ENCODE data around the gene NPAS3.

Gene NPAS3

GRCh38 chr14:33679461-33680225 is 741.0 kb downstream of the NPAS3 start:
- no peak for DNase-seq (ENCODE audit: low spot score)

- DNase-seq (ENCODE audit: low spot score): no peak
Observed at GRCh38 chr14:33680873-33681272, 742.2 kb downstream of the NPAS3 start.

GRCh38 chr14:33682760-33683159 is 744.1 kb downstream of the NPAS3 start:
- no peak for DNase-seq (ENCODE audit: low spot score)

GRCh38 chr14:33685026-33685425 is 746.3 kb downstream of the NPAS3 start:
- no peak for DNase-seq (ENCODE audit: low spot score)

- no peak for DNase-seq (ENCODE audit: low spot score)
Observed at GRCh38 chr14:33685698-33686097, 747.0 kb downstream of the NPAS3 start.

GRCh38 chr14:33686218-33686617 is 747.5 kb downstream of the NPAS3 start:
- DNase-seq (ENCODE audit: low spot score): no peak

GRCh38 chr14:33686856-33687255 is 748.2 kb downstream of the NPAS3 start:
- DNase-seq (ENCODE audit: low spot score): no peak

GRCh38 chr14:33689680-33690079 is 751.0 kb downstream of the NPAS3 start:
- DNase-seq (ENCODE audit: low spot score): no peak

- DNase-seq (ENCODE audit: low spot score): no peak
Observed at GRCh38 chr14:33691907-33692306, 753.2 kb downstream of the NPAS3 start.

GRCh38 chr14:33692762-33693161 is 754.1 kb downstream of the NPAS3 start:
- DNase-seq (ENCODE audit: low spot score): no peak

- no peak for DNase-seq (ENCODE audit: low spot score)
Observed at GRCh38 chr14:33693237-33693636, 754.6 kb downstream of the NPAS3 start.

GRCh38 chr14:33696165-33696564 is 757.5 kb downstream of the NPAS3 start:
- DNase-seq (ENCODE audit: low spot score): no peak

- DNase-seq (ENCODE audit: low spot score): no peak
Observed at GRCh38 chr14:33699300-33699983, 760.8 kb downstream of the NPAS3 start.

- DNase-seq (ENCODE audit: low spot score): no peak
Observed at GRCh38 chr14:33700052-33700451, 761.4 kb downstream of the NPAS3 start.

- DNase-seq (ENCODE audit: low spot score): no peak
Observed at GRCh38 chr14:33702293-33702692, 763.6 kb downstream of the NPAS3 start.

GRCh38 chr14:33704481-33704880 is 765.8 kb downstream of the NPAS3 start:
- no peak for DNase-seq (ENCODE audit: low spot score)

- DNase-seq (ENCODE audit: low spot score): no peak
Observed at GRCh38 chr14:33705490-33705889, 766.8 kb downstream of the NPAS3 start.

GRCh38 chr14:33707716-33708115 is 769.0 kb downstream of the NPAS3 start:
- DNase-seq (ENCODE audit: low spot score): no peak

- no peak for DNase-seq (ENCODE audit: low spot score)
Observed at GRCh38 chr14:33709283-33709682, 770.6 kb downstream of the NPAS3 start.

GRCh38 chr14:33709711-33710110 is 771.0 kb downstream of the NPAS3 start:
- no peak for DNase-seq (ENCODE audit: low spot score)

- DNase-seq (ENCODE audit: low spot score): no peak
Observed at GRCh38 chr14:33710273-33710672, 771.6 kb downstream of the NPAS3 start.

- DNase-seq (ENCODE audit: low spot score): no peak
Observed at GRCh38 chr14:33711194-33711593, 772.5 kb downstream of the NPAS3 start.

- DNase-seq (ENCODE audit: low spot score): no peak
Observed at GRCh38 chr14:33711811-33712216, 773.1 kb downstream of the NPAS3 start.

Data from iPS-NIHi11 (cell line).